ENCODE results near the gene ITPR2.
"Not testable (repeated sequence)": the region's sequence is repeated elsewhere in the genome, so short reads cannot be mapped to it uniquely, and the experiment has no call there.

ITPR2 gene

GRCh38 chr12:26614011-26614616 is 218.9 kb downstream of the ITPR2 start:
- no peak for DNase-seq

GRCh38 chr12:26612203-26612602 is 220.8 kb downstream of the ITPR2 start:
- DNase-seq, result no peak

- no peak for DNase-seq
Observed at GRCh38 chr12:26611598-26611997, 221.4 kb downstream of the ITPR2 start.

GRCh38 chr12:26610774-26611173 is 222.2 kb downstream of the ITPR2 start:
- no peak for DNase-seq

GRCh38 chr12:26609986-26610385 is 223.0 kb downstream of the ITPR2 start:
- DNase-seq, result no peak

GRCh38 chr12:26608706-26609105 is 224.3 kb downstream of the ITPR2 start:
- DNase-seq, result no peak

GRCh38 chr12:26608273-26608672 is 224.7 kb downstream of the ITPR2 start:
- no peak for DNase-seq

- no peak for DNase-seq
Observed at GRCh38 chr12:26606911-26607310, 226.1 kb downstream of the ITPR2 start.

- not testable (repeated sequence) for DNase-seq
Observed at GRCh38 chr12:26604813-26605212, 228.2 kb downstream of the ITPR2 start.

GRCh38 chr12:26599096-26599695 is 233.8 kb downstream of the ITPR2 start:
- no peak for DNase-seq

- no peak for DNase-seq
Observed at GRCh38 chr12:26595806-26596205, 237.2 kb downstream of the ITPR2 start.

GRCh38 chr12:26580619-26581018 is 252.4 kb downstream of the ITPR2 start:
- no peak for DNase-seq

- DNase-seq, result no peak
Observed at GRCh38 chr12:26576266-26576665, 256.7 kb downstream of the ITPR2 start.

GRCh38 chr12:26573225-26573909 is 259.6 kb downstream of the ITPR2 start:
- no peak for DNase-seq

- no peak for DNase-seq
Observed at GRCh38 chr12:26572137-26572536, 260.9 kb downstream of the ITPR2 start.

- DNase-seq, result no peak
Observed at GRCh38 chr12:26571560-26571959, 261.4 kb downstream of the ITPR2 start.

- DNase-seq, result no peak
Observed at GRCh38 chr12:26567126-26567525, 265.9 kb downstream of the ITPR2 start.

- no peak for DNase-seq
Observed at GRCh38 chr12:26566675-26567074, 266.3 kb downstream of the ITPR2 start.

GRCh38 chr12:26566186-26566585 is 266.8 kb downstream of the ITPR2 start:
- DNase-seq, result no peak

GRCh38 chr12:26564391-26564790 is 268.6 kb downstream of the ITPR2 start:
- no peak for DNase-seq

- no peak for DNase-seq
Observed at GRCh38 chr12:26563552-26563951, 269.4 kb downstream of the ITPR2 start.

- no peak for DNase-seq
Observed at GRCh38 chr12:26557326-26557725, 275.7 kb downstream of the ITPR2 start.

GRCh38 chr12:26556916-26557315 is 276.1 kb downstream of the ITPR2 start:
- no peak for DNase-seq

- DNase-seq, result no peak
Observed at GRCh38 chr12:26555139-26555538, 277.9 kb downstream of the ITPR2 start.

- DNase-seq, result no peak
Observed at GRCh38 chr12:26554332-26554731, 278.7 kb downstream of the ITPR2 start.

Measured in CD4-positive, alpha-beta T cell treated with Interleukin-4 for 4 hours (primary cell).